Activated T-cell treated with anti-CD3 and anti-CD28 coated beads for 1 hour (primary cell): ENCODE measurements around the gene DHTKD1.
"Not testable (repeated sequence)": the region's sequence is repeated elsewhere in the genome, so short reads cannot be mapped to it uniquely, and the experiment has no call there.

Experiments used
- DNase-seq: peaks from one replicate; pipeline ENCODE4 v3.0.0-alpha.2; 2020; ENCODE audit warnings: low read depth

The DHTKD1 gene

DNA sequence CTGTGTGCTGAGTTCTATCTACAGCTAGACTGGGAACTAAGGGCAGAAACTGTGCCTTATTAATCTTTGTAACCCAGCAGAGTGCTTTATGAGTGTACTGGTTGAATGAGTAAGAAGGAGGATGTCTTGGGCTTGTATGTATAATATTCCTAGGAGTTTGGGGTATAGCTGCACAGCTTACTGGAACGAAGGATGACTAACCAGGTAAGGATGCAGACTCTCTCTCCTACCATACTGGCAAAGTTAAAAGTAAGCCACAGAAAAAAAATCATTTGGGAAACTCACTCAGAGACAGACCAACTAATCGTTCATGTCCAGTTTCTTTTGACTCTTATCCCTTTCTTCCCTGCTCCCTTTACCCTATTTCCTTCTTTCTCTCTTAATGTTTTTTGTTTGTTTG is 1.4 kb upstream of the DHTKD1 start:
- DNase-seq: no peak

DNA sequence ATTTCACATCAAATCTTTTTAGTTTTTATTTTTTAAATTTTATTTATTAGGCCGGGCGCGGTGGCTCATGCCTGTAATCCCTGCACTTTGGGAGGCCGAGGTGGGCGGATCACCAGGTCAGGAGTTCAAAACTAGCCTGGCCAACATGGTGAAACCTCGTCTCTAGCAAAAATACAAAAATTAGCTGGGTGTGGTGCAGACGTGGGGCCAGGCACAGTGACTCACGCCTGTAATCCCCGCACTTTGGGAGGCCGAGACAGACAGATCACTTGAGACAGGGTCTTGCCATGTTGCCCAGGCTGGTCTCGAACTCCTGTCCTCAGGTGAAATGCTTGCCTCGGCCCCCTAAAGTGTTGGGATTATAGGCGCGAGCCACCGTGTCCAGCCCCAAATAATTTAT is 2.7 kb downstream of the DHTKD1 start:
- DNase-seq: not testable (repeated sequence)

DNA sequence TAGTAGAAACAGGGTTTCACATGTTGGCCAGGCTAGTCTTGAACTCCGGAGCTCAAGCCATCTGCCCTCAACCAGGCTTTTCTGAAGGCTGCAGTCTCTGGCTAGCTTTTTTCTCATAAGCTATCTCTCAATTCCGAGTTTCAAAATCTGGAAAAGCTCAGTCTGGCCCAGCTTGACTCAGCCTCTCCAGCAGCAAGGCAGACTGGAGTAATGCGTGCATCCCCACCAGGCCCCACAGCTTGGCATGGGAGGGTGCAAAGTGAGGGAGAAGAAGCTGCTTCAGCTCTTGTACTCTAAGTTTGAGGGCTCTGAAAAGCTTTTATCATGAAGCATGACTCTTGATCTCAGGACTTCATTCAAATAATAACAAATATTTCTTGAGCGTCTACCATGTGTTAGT is 4.8 kb downstream of the DHTKD1 start:
- no peak for DNase-seq

DNA sequence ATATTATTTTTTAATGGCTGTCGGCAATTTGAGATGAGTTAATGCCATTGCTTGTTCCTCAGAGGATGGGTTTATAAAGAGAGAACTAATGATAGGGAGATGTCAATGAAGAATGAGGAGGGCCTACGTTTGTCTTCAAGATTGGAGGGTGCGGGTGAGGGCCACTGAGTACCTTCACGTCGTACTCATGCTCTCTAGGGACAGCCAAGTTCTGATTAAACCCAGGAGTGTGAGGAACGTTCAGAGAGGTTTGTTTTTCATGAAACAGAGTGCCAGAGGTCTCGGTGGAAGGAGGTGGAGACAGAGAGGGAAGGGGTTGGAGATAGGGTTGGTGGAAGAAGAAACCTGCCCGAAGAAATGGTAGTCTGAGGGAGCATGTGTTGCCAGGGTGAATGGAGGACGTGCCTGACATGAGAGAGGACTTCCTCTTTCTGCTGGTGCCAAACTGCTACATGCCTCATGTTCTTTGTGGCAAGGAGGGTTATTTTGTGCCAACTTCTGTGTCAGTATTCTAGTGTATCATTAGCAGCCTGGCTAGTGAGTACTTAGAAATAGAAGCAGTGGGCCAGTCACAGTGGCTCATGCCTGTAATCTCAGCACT is 8.9 kb downstream of the DHTKD1 start:
- DNase-seq: no peak

DNA sequence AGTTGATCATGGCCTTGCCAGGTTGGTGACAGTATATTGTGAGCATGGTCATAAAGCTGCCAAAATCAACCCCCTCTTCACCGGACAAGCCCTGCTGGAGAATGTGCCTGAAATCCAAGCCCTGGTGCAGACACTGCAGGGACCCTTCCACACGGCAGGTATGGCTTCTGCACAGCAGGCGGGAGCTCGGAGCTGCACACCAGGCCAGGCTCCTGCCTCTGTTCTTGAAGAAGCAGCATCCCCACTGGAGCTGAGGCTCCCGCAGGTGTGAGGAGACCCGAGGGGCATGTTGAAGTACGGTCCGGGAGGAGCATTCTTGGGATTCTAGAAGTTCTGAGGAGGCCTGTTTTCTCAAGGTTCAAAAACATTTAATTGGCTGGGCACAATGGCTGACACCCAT is 12.7 kb downstream of the DHTKD1 start:
- DNase-seq: no peak

DNA sequence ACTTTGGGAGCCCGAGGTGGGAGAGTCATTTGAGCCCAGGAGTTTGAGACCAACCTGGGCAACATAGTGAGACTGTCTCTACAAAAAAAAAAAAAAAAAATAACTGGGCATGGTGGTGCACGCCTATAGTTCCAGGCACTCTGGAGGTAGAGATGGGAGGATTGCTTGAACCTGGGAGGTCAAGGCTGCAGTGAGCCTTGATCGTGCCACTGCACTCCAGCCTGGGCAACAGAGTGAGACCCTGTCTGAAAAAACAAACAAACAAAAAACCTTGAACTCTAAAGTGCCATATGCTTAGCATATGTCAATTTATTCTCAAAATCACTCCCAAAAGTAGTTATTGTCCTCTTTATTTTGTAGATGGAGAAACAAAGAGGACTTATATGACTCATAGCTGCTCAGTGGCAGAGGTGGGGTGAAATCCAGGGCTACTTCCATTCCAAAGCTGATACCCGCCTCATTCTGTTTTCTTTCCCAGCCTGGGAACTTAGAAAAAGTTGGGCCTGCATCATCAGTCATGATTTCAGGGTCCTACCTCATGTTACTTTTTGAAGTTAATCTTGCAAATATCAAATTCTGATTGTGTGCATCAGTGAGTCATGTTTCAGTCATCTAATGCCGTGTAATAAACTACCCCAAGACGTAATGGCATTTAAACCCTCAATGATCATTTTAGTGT is 13.3 kb downstream of the DHTKD1 start:
- no peak for DNase-seq

DNA sequence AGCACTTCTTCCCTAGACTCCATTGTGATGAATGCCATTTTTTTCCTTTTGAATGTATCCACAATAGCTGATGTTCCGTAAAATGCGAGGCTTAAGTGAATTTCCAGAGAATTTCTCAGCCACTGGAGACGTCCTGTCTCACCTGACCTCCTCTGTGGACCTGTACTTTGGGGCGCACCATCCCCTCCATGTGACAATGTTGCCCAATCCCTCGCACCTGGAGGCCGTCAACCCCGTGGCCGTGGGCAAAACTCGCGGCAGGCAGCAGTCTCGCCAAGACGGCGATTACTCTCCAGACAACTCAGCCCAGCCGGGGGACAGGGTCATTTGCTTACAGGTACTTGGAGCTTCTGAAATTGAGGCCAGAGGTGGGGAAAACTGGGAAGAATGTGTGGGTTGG is 20.2 kb downstream of the DHTKD1 start:
- DNase-seq: no peak

DNA sequence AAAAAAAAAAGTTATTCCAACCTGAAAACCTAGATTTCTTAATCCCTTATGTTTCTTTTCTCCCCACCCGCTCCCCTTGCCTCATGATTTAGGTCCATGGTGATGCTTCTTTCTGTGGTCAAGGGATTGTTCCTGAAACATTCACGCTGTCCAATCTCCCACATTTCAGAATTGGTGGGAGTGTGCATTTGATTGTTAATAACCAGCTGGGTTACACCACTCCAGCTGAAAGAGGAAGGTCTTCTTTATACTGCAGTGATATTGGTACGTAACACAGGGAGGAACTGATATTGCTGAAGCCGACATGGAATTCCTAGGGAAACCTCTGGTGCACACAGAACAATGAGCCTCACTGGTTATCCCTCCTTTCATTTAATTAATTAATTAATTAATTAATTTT is 22.7 kb downstream of the DHTKD1 start:
- no peak for DNase-seq

DNA sequence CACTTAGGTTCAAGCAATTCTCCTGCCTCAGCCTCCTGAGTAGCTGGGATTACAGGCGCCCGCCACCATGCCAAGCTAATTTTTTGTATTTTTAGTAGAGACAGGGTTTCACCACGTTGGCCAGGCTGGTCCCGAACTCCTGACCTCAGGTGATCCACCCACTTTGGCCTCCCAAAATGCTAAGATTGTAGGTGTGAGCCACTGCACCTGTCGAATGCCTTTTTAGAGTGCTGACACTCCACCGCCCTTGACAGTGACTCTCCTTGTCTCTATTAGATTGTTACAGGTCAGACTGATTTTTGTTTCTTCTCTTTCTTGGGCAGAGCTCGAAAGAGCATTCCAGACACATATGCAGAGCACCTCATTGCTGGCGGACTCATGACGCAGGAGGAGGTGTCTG is 28.6 kb downstream of the DHTKD1 start:
- not testable (repeated sequence) for DNase-seq

DNA sequence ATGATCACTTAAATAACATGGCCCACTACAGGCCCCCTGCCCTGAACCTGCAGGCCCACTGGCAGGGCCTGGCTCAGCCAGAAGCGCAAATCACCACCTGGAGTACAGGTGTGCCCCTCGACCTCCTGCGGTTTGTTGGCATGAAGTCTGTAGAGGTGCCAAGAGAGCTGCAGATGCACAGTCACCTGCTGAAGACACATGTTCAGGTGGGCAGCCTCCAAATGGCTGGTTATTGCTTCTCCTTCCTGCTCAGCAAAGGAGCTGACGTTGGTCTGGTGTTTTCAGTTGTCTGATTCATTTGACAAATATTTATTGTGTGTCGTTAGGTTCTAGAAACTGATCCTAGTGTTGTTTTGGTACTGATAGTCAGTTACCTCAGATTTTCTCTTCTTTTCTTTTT is 29.0 kb downstream of the DHTKD1 start:
- no peak for DNase-seq

DNA sequence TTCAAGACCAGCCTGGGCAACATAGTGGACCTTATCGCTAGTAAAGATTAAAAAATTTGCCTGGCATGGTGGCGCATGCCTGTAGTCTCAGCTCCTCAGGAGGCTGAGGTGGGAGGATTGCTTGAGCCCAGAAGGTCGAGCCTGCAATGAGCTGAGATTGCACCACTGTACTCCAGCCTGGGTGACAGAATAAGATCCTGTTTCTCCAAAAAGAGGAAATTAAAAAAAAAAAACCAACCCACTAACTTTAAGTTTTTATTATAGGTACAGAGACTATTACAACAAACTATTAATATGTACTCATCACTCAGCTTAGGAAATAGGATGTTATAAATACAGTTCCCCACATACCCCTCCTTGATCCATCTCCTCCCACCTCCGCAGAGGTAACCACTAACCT is 30.2 kb downstream of the DHTKD1 start:
- no peak for DNase-seq

DNA sequence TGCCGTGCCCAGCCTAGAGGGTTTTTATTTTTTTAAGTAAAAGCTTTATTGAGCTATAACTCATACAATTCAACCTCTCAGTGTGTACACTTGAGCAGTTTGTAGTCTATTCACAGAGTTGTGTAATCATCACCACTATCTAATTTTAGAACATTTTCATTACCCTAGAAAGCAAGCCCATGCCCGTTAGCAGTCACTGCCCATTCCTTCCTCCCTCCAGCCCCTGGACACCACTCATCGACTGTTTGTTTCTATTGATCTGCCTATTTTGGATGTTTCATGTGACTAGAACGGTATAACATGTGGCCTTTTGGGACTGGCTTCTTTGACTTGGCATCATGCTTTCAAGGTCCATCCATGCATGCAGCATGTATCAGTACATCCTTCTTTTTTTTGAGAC is 35.0 kb downstream of the DHTKD1 start:
- no peak for DNase-seq

DNA sequence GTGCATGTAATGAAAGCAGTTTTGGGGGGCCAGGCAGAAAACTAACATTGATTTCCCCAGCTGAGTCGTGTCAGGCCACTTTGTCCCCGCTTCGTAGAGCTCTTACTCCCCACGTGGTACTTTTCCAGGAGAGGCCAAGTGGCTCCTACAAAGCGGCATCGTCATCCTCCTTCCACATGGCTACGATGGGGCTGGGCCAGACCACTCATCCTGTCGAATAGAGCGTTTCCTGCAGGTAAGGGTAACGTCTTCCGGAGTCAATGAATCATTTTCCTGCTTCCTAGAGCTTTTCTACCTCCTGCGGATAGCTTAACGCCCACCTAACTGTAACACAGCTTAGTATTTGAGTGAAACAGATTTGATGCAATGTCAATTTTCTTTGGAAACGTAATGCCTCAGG is 39.0 kb downstream of the DHTKD1 start:
- no peak for DNase-seq

DNA sequence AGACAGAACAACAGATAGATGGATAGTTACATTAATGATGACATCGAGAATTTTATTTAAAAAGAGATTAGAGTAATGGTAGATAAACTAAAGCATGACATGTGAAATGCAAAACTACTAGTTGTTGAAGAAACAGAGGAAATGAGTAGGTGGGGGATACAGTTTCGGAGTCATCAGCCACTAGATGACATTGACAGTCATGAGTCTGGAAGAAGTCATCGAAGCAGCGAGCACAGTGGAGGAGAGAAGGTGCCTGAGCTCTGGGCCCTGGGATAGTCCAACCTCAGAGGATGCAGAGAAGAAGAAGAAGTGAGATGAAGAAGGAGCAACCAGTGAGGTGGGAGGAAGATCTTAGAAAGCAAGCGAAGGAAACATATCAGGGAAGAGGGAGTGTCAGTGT is 40.5 kb downstream of the DHTKD1 start:
- no peak for DNase-seq

DNA sequence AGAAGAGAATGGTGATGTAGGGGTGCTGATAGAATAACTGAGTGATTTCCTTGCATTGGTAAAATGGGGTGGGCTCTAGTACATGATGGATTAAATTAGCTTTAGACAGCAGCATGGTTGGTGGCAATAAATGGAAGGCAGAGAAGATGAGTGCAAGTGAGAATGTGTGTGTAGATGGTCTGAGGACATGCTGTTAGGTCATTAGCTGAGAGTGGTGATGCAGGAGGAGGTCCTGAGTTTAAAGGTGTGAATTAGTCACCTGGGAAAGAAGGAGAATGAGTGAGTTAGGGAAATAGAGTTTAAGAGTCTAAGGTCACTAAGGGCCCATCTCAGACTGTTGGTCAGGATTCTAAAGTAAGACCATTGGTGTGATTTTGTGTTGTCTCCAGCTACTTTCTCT is 42.8 kb downstream of the DHTKD1 start:
- DNase-seq: no peak

DNA sequence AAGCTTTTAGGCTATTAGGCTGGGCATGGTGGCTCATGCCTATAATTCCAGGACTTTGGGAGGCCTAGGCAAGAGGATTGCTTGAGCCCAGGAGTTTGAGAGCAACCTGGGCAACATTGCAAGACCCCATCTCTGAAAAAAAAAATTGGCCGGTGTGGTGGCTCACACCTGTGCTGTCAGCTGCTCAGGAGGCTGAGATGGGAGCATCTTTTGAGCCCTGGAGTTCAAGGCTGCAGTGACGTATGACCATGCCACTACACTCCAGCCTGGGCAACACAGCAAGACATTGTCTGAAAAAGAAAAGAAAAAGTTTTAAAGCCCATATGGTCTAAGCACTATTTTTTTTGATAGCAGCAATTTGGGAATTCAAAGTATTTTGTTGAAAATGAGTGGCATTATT is 44.9 kb downstream of the DHTKD1 start:
- DNase-seq: no peak

DNA sequence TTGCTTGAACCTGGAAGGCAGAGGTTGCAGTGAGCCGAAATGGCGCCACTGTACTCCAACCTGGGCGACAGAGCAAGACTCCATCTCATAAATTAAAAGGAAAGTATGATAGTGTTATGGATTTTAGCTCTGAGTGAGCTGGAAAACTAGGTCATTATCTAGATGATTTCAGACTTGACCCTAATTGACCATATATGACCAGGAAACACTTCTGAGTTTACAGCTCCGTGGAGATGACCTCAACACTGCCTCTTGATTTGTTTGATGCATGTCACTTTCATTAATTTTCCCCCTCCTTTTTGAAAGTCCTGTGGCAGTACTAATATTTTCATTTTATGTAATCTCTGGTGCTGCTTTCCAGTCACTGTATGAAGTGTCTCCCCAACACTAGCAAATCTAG is 52.9 kb downstream of the DHTKD1 start:
- DNase-seq: no peak

DNA sequence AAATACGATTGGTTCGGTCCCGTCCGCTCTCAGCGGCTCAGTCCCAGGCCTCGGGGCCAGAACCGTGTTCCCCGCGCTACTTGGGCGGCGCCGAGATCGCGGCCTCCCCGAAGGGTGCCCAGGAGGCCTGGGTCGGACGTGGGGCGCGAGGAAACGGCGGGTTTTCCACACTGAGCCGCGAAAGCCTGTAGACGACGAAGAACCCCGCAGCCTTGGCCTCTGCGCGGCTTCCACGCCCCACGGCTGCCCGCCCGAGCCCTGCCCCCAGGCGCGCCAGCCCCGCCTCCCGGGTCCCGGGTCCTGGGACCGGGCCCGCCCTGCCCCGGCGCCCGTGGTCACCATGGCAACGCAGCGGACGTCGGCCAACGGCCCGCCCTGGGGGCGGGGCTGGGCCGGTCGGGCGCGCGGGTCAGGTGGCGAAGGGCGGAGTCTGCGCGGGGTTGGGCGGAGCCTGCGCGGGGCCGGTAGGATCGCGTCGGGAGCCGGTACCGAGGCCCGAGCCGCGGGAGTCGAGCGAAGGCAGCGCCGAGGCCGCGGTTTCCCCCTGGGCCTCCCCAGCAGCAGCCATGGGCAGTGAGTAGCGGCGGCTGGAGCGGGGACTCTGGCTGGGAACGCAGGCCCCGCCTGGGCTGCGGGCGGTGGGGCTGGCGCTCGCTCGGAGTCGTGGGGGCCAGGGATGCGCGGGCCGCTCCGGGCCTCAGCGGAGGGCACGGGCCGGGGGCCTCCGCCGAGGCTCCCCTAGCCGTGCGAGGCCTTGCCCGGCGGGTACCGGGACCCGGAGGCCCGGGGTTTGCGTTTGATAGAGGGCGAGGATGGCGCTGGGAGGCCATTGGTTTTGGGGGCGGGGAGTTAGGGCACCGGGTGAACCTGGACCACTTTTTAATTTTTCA is 60.7 kb downstream of the DHTKD1 start, which contains the start of gene SEC61A2:
SEC61A2 (plus strand) TSS at position 456 of the 890 bp plus-strand sequence; CDS start at position 567, 111 bp downstream.
- DNase-seq: peak; percentile 98

DNA sequence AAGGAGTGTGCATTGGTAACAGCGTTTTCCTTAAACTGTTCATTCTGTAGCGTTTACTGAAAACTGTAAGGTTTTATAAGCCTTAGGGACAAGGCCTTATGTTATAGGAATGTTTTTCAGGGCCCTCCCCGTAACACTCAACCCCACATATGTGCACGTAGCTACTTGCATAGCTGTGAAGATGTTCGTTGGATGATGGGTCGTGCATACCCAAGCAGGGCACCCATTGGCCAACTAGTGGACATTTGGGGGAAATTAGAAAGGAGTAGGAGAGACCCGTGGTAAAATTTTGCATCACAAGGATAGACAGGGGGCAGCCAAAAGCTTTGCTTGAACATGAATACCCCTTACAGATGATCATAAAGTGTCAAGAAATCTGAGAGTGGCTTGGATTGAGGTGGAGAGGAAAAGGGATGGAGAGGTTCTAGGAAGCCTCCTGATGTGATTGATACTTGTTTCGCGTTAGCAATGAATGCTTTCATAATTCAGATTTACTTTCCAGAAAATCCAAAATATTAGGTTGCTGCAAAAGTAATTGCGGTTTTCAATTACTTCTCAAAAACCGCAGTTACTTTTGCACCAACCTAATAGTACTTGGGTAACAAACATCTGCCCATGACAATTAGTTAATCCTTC is 61.6 kb downstream of the DHTKD1 start:
- no peak for DNase-seq

DNA sequence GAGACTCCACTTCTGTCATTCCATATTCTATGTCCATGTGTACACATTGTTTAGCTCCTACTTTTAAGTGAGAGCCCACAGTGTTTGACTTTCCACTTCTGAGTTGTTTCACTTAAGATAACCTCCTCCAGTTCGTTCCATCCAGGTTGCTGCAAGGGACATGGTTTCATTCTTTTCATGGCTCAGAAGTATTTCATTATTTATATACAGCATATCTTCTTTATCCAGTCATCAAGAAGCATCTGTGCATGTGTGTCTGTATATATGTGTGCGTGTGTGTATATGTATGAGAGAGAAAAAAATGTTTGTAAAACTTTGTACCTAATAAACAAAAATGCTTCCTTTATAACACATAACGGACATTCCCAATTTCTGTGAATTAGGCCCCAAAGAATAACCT is 66.9 kb downstream of the DHTKD1 start:
- no peak for DNase-seq

DNA sequence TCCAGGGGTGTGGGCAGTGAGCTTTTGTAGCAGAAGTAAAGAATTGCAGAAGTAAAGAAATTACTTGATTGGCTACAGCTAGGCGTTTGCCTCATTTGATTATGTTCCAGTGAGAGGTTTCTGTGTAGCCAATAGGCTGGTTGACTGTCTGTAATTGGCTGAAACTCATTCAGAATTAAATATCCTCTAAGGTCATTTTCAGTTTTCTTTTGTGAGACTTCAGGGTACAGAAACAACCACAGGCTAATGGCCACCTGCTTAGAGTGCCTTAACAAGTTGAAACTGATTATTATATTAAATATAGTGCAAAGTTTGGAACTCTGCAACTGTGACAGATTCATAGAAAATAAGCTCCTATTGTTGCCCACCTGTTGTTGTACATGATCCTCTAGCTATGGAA is 71.3 kb downstream of the DHTKD1 start:
- DNase-seq: no peak

DNA sequence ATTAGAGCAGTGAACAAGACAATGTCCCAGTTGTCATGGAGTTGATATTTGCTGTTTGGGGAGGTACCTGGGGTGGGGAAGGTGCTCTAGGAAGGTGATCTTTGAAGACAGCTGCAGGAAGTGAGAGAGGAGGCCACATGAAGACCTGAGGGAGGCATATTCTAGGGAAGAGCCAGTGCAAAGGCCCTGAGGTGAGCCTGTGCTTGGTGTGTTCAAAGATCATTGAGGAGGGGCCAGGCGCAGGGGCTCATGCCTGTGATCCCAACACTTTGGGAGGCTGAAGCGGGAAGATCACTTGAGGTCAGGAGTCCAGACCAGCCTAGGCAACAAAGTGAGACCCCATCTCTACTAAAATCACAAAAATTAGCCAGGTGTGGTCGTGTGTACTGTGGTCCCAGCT is 75.8 kb downstream of the DHTKD1 start:
- no peak for DNase-seq

DNA sequence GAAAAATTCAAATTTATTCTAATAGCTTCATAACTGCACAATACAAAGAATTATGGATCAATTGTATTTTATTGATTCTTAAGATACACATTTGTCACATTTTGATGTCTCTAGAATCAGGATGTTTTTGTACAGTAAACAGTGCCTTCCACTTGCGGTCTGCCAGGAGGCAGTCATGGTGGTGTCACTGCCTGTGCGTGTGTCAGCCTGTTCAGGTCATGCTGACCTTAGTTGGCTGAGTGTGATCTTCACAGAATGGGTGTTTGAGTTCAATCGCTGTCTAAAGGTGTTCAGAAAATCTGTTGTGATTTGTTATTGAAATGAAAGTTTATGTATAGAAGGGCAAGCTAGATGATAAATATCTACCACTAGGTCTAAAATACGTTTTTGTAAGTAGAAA is 81.4 kb downstream of the DHTKD1 start:
- DNase-seq: no peak
